Spleen (tissue), 11 donors: ENCODE results near the gene C19orf85. TPM values are rescaled to one million over a fixed set of nuclear protein-coding genes. Genes with fewer than 3 reads are reported as not detected.

Experiments used
- DNase-seq: peaks from one replicate; pipeline ENCODE4 v3.0.0-alpha.2; 2020
- H3K27ac ChIP-seq, 8 donors: fragments of 200-600 bp; sonication (generic) in 7 of 8; 1 replicate in 4 of 8; 2 replicates in 4 of 8; pipeline versions ENCODE4 v1.5.0 to v1.8.0; 2016 to 2021; ENCODE audit warnings: inconsistent platforms in 4 of 8, mild to moderate bottlenecking in 4 of 8, moderate library complexity in 1 of 8
- H3K27me3 ChIP-seq, 7 donors: fragments of 200-600 bp; sonication (generic) in 6 of 7; replicated peaks in 1 of 7; 1 replicate in 4 of 7; 2 replicates in 3 of 7; pipeline versions ENCODE4 v1.5.0 to v1.8.0; 2016 to 2021; ENCODE audit warnings: inconsistent platforms in 3 of 7, mild to moderate bottlenecking in 1 of 7
- H3K36me3 ChIP-seq, 6 donors: fragments of 200-600 bp; sonication (generic) in 5 of 6; 1 replicate in 4 of 6; 2 replicates in 2 of 6; pipeline versions ENCODE4 v1.5.0 to v1.8.0; 2016 to 2021; ENCODE audit warnings: inconsistent platforms in 2 of 6
- H3K4me1 ChIP-seq, 6 donors: fragments of 200-600 bp; sonication (generic) in 5 of 6; 1 replicate in 3 of 6; 2 replicates in 3 of 6; pipeline versions ENCODE4 v1.5.0 to v1.8.0; 2016 to 2021; ENCODE audit warnings: inconsistent platforms in 3 of 6
- H3K4me3 ChIP-seq, 8 donors: fragments of 200-600 bp; sonication (generic) in 7 of 8; 1 replicate in 4 of 8; 2 replicates in 4 of 8; pipeline versions ENCODE4 v1.5.0 to v1.8.0; 2016 to 2021; ENCODE audit warnings: inconsistent platforms in 4 of 8, mild to moderate bottlenecking in 4 of 8, moderate library complexity in 2 of 8
- H3K9me3 ChIP-seq, 8 donors: fragments of 200-600 bp; sonication (generic) in 7 of 8; 1 replicate in 4 of 8; 2 replicates in 4 of 8; pipeline versions ENCODE4 v1.5.0 to v1.8.0; 2016 to 2021; ENCODE audit warnings: inconsistent platforms in 4 of 8
- CTCF ChIP-seq, 11 experiments: fragments of 200-600 bp in 7 of 11; fragments of 450-650 bp in 4 of 11; sonication (generic) in 4 of 11; IDR thresholded peaks in 8 of 11; conservative IDR thresholded peaks in 3 of 11; 1 replicate in 7 of 11; 2 replicates in 4 of 11; pipeline versions ENCODE4 v1.4.0 to v1.8.0; 2016 to 2021; ENCODE audit warnings: antibody characterized with exemption in 11 of 11, inconsistent platforms in 4 of 11, mild to moderate bottlenecking in 1 of 11
- POLR2A ChIP-seq, 3 donors: fragments of 450-650 bp; IDR thresholded peaks; one replicate each; pipeline ENCODE4 v1.5.1; 2017; ENCODE audit warnings: antibody characterized with exemption in 3 of 3, mild to moderate bottlenecking in 1 of 3
- POLR2AphosphoS5 ChIP-seq, 3 donors: sonication (generic); formaldehyde crosslinking; IDR thresholded peaks; one replicate each; pipeline ENCODE4 v1.5.1; 2017; ENCODE audit warnings: antibody characterized with exemption in 3 of 3
- WGBS, 5 donors: extraction: QIAGEN DNeasy Blood & Tissue Kit in 3 of 5; methylation state at CpG; one replicate each; pipeline versions ENCODE4 v1.1.5 to v1.1.7; 2013 to 2018; 5-methylcytosine and 5-hydroxymethylcytosine counted together
- intact Hi-C: fragments of 100-400 bp; cut with DNase I; formaldehyde crosslinking; loops from one replicate; pipeline ENCODE4 v1.15.0; 2023; ENCODE audit warnings: low total_unique reads
- polyA plus RNA-seq, 3 donors: library from polyadenylated mRNA; stranded (reverse); fragments of 200-250 nt; gene quantifications; one replicate each; pipeline ENCODE4 v1.2.1, GENCODE V29; 2013
- total RNA-seq, 7 donors: library from RNA; depleted of rRNA in 3 of 7; stranded (reverse); fragments of >200 nt in 3 of 7; fragmentation: NEBNext Ultra II Directional in 4 of 7; extraction: Animal tissue kit (Norgen Biotek cat#: 25700) in 4 of 7; gene quantifications; one replicate each; pipeline versions ENCODE4 v1.1.0 to v1.2.1, GENCODE V29; 2016 to 2021
- donor health status: healthy with polysubstance abuse.
- donor health status: DM: no; HTN: no; CAD: no; lungs with moderate emphysema.
- donor health status: DM: no; HTN: no; CAD: no.
- donor health status: Bipolar disorder and iron deficiency.
- donor health status: healthy.
- donor health status: DM: no; HTN: no; CAD: no.
- donor health status: DM: yes; HTN: yes; CAD: no.

C19orf85 gene
- total and polyA plus RNA-seq, 10 donors: not detected

GRCh38 chr19:55492362-55492944 is 27.9 kb upstream of the C19orf85 start:
- Histone ChIP-seq H3K9me3 (no peaks in the 10 kb centered on the region), H3K27me3 (peaks cover 0 to 60% (median 14%) of the 10 kb centered on the region in 7 donors), H3K27ac (peak overlapping the region in 7 of 8 donors; percentile 22 to 88 (median 83)), H3K4me1 (peaks cover 0 to 41% (median 14%) of the 10 kb centered on the region in 6 donors), H3K4me3 (no peak overlapping the region), H3K36me3 (no peaks in the 10 kb centered on the region)
- intact Hi-C loops: no loop called here
- no peak for DNase-seq
- WGBS, 5 donors: 44 to 67% (median 55%) methylated on average over 12 of the region's 12 CpGs
- no peak for TF ChIP-seq POLR2A (IDR thresholded peaks at IDR 0.05)
- TF ChIP-seq CTCF (IDR thresholded peaks at IDR 0.05 in 8 of 11, conservative IDR thresholded peaks at IDR 0.05 in 3 of 11): no peak
- TF ChIP-seq POLR2AphosphoS5 (IDR thresholded peaks at IDR 0.05): no peak

- 72 to 79% (median 75%) methylated on average over 23 to 24 of the region's 24 CpGs for WGBS, 5 donors
- H3K27me3 ChIP-seq: peaks cover 0 to 60% (median 14%) of the 10 kb centered on the region in 7 donors
- no peak for DNase-seq
- H3K27ac ChIP-seq: peak overlapping the region in 7 of 8 donors; percentile 22 to 88 (median 83)
- H3K36me3 ChIP-seq: no peaks in the 10 kb centered on the region
- H3K4me1 ChIP-seq: peaks cover 0 to 48% (median 21%) of the 10 kb centered on the region in 6 donors
- TF ChIP-seq POLR2A (IDR thresholded peaks at IDR 0.05): no peak
- TF ChIP-seq POLR2AphosphoS5 (IDR thresholded peaks at IDR 0.05): no peak
- no peak for TF ChIP-seq CTCF (IDR thresholded peaks at IDR 0.05 in 8 of 11, conservative IDR thresholded peaks at IDR 0.05 in 3 of 11)
- no peak overlapping the region for H3K4me3 ChIP-seq
- intact Hi-C loops: no loop called here
- no peaks in the 10 kb centered on the region for H3K9me3 ChIP-seq
These were observed 27.2 kb upstream of the C19orf85 start for GRCh38 chr19:55491546-55492360.

- intact Hi-C loops: no loop called here
- H3K9me3 ChIP-seq: no peaks in the 10 kb centered on the region
- H3K27me3 ChIP-seq: peaks cover 0 to 60% (median 14%) of the 10 kb centered on the region in 7 donors
- H3K36me3 ChIP-seq: no peaks in the 10 kb centered on the region
- DNase-seq: no peak
- peak overlapping the region in 7 of 8 donors; percentile 9 to 88 (median 83) for H3K27ac ChIP-seq
- WGBS, 5 donors: 71 to 85% (median 80%) methylated on average over 32 to 52 of the region's 52 CpGs
- TF ChIP-seq POLR2A (IDR thresholded peaks at IDR 0.05) (no peak), CTCF (IDR thresholded peaks at IDR 0.05 in 8 of 11, conservative IDR thresholded peaks at IDR 0.05 in 3 of 11) (no peak), POLR2AphosphoS5 (IDR thresholded peaks at IDR 0.05) (peak in 2 of 3 donors; percentile 34)
- no peak overlapping the region for H3K4me3 ChIP-seq
- peaks cover 0 to 58% (median 26%) of the 10 kb centered on the region in 6 donors for H3K4me1 ChIP-seq
These were observed 26.2 kb upstream of the C19orf85 start for GRCh38 chr19:55490478-55491432.
